Trophoblast cell (in vitro differentiated cells and primary cell): ENCODE measurements around the gene NCAM1.
A peak's percentile ranks its signal among the peaks of the same experiment; 100 is the strongest.

Experiments used
- DNase-seq, 2 donors: peaks; one replicate each; pipeline ENCODE4 v3.0.0-alpha.2; 2016
- H2AFZ ChIP-seq: 2 replicates; pipeline ENCODE4 v1.6.1; 2013; ENCODE audit warnings: low read length, moderate library complexity, mild to moderate bottlenecking; ENCODE audit not compliant: insufficient read depth, poor library complexity
- H2AK5ac ChIP-seq: 2 replicates; pipeline ENCODE4 v1.6.1; 2013; ENCODE audit warnings: mild to moderate bottlenecking, low read length
- H2BK120ac ChIP-seq: 2 replicates; pipeline ENCODE4 v1.6.1; 2013; ENCODE audit warnings: low read length, mild to moderate bottlenecking, moderate library complexity; ENCODE audit not compliant: insufficient read depth, poor library complexity
- H2BK12ac ChIP-seq: 2 replicates; pipeline ENCODE4 v1.6.1; 2013; ENCODE audit warnings: mild to moderate bottlenecking, low read length, moderate library complexity
- H2BK5ac ChIP-seq: 2 replicates; pipeline ENCODE4 v1.6.1; 2013; ENCODE audit warnings: low read length, low read depth, moderate library complexity, mild to moderate bottlenecking; ENCODE audit not compliant: poor library complexity
- H3K14ac ChIP-seq: 2 replicates; pipeline ENCODE4 v1.6.1; 2013; ENCODE audit warnings: mild to moderate bottlenecking, low read length
- H3K18ac ChIP-seq: 2 replicates; pipeline ENCODE4 v1.6.1; 2013; ENCODE audit warnings: mild to moderate bottlenecking, low read length
- H3K23ac ChIP-seq: 2 replicates; pipeline ENCODE4 v1.6.1; 2013; ENCODE audit warnings: low read length
- H3K27ac ChIP-seq: 2 replicates; pipeline ENCODE4 v1.5.1; 2013; ENCODE audit warnings: low read depth, mild to moderate bottlenecking, inconsistent platforms, low read length, moderate library complexity
- H3K27me3 ChIP-seq: 2 replicates; pipeline ENCODE4 v1.6.1; 2013; ENCODE audit warnings: inconsistent platforms, mild to moderate bottlenecking, low read length, moderate library complexity; ENCODE audit not compliant: insufficient read depth
- H3K36me3 ChIP-seq, 2 experiments: 1 replicate in 1 of 2; 2 replicates in 1 of 2; pipeline ENCODE4 v1.6.1; 2013; ENCODE audit warnings: low read length in 2 of 2, mild to moderate bottlenecking in 2 of 2, moderate library complexity in 1 of 2; ENCODE audit not compliant: insufficient read depth in 2 of 2, control insufficient read depth in 1 of 2
- H3K4ac ChIP-seq: 2 replicates; pipeline ENCODE4 v1.6.1; 2013; ENCODE audit warnings: low read depth, mild to moderate bottlenecking, low read length, moderate library complexity
- H3K4me1 ChIP-seq, 2 experiments: 1 replicate in 1 of 2; 2 replicates in 1 of 2; pipeline ENCODE4 v1.6.1; 2013; ENCODE audit warnings: low read length in 2 of 2, mild to moderate bottlenecking in 2 of 2, moderate library complexity in 1 of 2; ENCODE audit not compliant: insufficient read depth in 2 of 2, control insufficient read depth in 1 of 2
- H3K4me2 ChIP-seq: 2 replicates; pipeline ENCODE4 v1.6.1; 2013; ENCODE audit warnings: inconsistent platforms, mild to moderate bottlenecking, low read length, moderate library complexity
- H3K4me3 ChIP-seq: 2 replicates; pipeline ENCODE4 v1.5.1; 2013; ENCODE audit warnings: mild to moderate bottlenecking, low read depth, low read length, inconsistent platforms
- H3K79me1 ChIP-seq: one replicate; pipeline ENCODE4 v1.6.1; 2013; ENCODE audit warnings: low read length
- H3K79me2 ChIP-seq: 2 replicates; pipeline ENCODE4 v1.6.1; 2013; ENCODE audit warnings: low read length, mild to moderate bottlenecking; ENCODE audit not compliant: control insufficient read depth, insufficient read depth, poor library complexity
- H3K9ac ChIP-seq: 2 replicates; pipeline ENCODE4 v1.6.1; 2013; ENCODE audit warnings: mild to moderate bottlenecking, low read length
- H3K9me3 ChIP-seq: 2 replicates; pipeline ENCODE4 v1.6.1; 2013; ENCODE audit warnings: low read depth, mild to moderate bottlenecking, control low read depth, inconsistent platforms, low read length; ENCODE audit not compliant: insufficient read depth
- H4K12ac ChIP-seq: 2 replicates; pipeline ENCODE4 v1.6.1; 2013; ENCODE audit warnings: low read depth, mild to moderate bottlenecking, low read length, moderate library complexity
- H4K8ac ChIP-seq: 2 replicates; pipeline ENCODE4 v1.6.1; 2013; ENCODE audit warnings: low read depth, mild to moderate bottlenecking, low read length, moderate library complexity
- H4K91ac ChIP-seq: one replicate; pipeline ENCODE4 v1.6.1; 2013; ENCODE audit warnings: low read depth, mild to moderate bottlenecking, low read length, moderate library complexity
- WGBS: extraction: QIAGEN DNeasy Blood & Tissue Kit; methylation state at CpG from one replicate; pipeline ENCODE4 v1.1.7; 2013; ENCODE audit warnings: missing lambda C conversion rate; ENCODE audit not compliant: insufficient read length, insufficient coverage; ENCODE audit errors: extremely low coverage; 5-methylcytosine and 5-hydroxymethylcytosine counted together

The NCAM1 gene

DNA sequence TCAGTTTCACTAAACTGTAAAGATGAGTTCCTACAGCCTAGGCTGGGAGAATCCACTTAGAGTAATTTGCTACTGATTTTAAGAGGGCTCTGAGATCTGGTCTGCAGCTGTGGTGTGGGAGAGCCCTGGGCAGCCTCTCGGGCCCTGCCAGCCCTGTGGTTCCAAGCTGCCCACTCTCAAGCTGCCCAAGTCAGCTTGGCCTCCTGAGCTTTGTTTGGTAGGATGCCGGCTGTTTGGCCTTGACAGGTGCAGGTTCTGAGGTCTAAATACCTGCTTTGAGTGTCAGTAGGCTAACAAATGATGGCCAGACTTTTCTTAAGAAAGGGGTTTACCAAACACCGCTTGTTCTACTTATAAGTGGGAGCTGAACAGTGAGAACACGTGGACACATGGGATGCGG is 219.9 kb downstream of the NCAM1 start:
- Histone ChIP-seq H2AK5ac (no peak overlapping the region), H3K27ac (no peak overlapping the region), H2BK12ac (no peak overlapping the region), H3K4me2 (no peak overlapping the region), H3K4me1 (peaks cover 0 to 2% of the 10 kb centered on the region in 2 experiments), H3K79me1 (no peaks in the 10 kb centered on the region), H2BK5ac (no peak overlapping the region), H2AFZ (no peak overlapping the region), H3K27me3 (no peaks in the 10 kb centered on the region), H3K36me3 (no peaks in the 10 kb centered on the region), H3K18ac (no peak overlapping the region), H3K14ac (no peak overlapping the region), H3K4me3 (no peak overlapping the region), H3K23ac (no peak overlapping the region), H3K9ac (no peak overlapping the region), H2BK120ac (no peak overlapping the region), H4K91ac (no peak overlapping the region), H3K4ac (no peak overlapping the region), H3K79me2 (no peaks in the 10 kb centered on the region), H4K8ac (no peak overlapping the region), H4K12ac (no peak overlapping the region), H3K9me3 (no peaks in the 10 kb centered on the region)
- DNase-seq, result no peak
- WGBS, result no CpG with 5 or more reads among the region's 5 CpGs

- H2BK12ac ChIP-seq, result no peak overlapping the region
- WGBS, result no CpG with 5 or more reads among the region's 6 CpGs
- H4K91ac ChIP-seq, result no peak overlapping the region
- H3K27me3 ChIP-seq, result no peaks in the 10 kb centered on the region
- DNase-seq, result no peak
- peaks cover 0 to 2% of the 10 kb centered on the region in 2 experiments for H3K4me1 ChIP-seq
- no peaks in the 10 kb centered on the region for H3K36me3 ChIP-seq
- no peak overlapping the region for H3K4me2 ChIP-seq
- H3K14ac ChIP-seq, result no peak overlapping the region
- H2AFZ ChIP-seq, result no peak overlapping the region
- no peak overlapping the region for H3K18ac ChIP-seq
- H4K8ac ChIP-seq, result no peak overlapping the region
- H3K9ac ChIP-seq, result no peak overlapping the region
- no peak overlapping the region for H3K4me3 ChIP-seq
- no peak overlapping the region for H3K23ac ChIP-seq
- no peak overlapping the region for H3K27ac ChIP-seq
- no peak overlapping the region for H2BK120ac ChIP-seq
- no peak overlapping the region for H2BK5ac ChIP-seq
- H4K12ac ChIP-seq, result no peak overlapping the region
- no peaks in the 10 kb centered on the region for H3K9me3 ChIP-seq
- no peak overlapping the region for H3K4ac ChIP-seq
- H3K79me1 ChIP-seq, result no peaks in the 10 kb centered on the region
- H2AK5ac ChIP-seq, result no peak overlapping the region
- no peaks in the 10 kb centered on the region for H3K79me2 ChIP-seq
Measured at GRCh38 chr11:113182288-113182687, 221.1 kb downstream of the NCAM1 start.

GRCh38 chr11:113184498-113184897 is 223.3 kb downstream of the NCAM1 start:
- Histone ChIP-seq H3K4me2 (no peak overlapping the region), H3K27ac (no peak overlapping the region), H3K27me3 (no peaks in the 10 kb centered on the region), H4K8ac (no peak overlapping the region), H3K9me3 (no peaks in the 10 kb centered on the region), H3K18ac (no peak overlapping the region), H2AFZ (no peak overlapping the region), H3K4ac (no peak overlapping the region), H4K91ac (no peak overlapping the region), H2AK5ac (no peak overlapping the region), H4K12ac (no peak overlapping the region), H3K23ac (no peak overlapping the region), H2BK12ac (no peak overlapping the region), H2BK120ac (no peak overlapping the region), H3K4me1 (peaks cover 0 to 2% of the 10 kb centered on the region in 2 experiments), H3K14ac (no peak overlapping the region), H2BK5ac (no peak overlapping the region), H3K9ac (no peak overlapping the region), H3K79me2 (no peaks in the 10 kb centered on the region), H3K4me3 (no peak overlapping the region), H3K79me1 (no peaks in the 10 kb centered on the region), H3K36me3 (no peaks in the 10 kb centered on the region)
- DNase-seq, result peak; percentile 37 to 49
- no CpG with 5 or more reads among the region's 5 CpGs for WGBS

GRCh38 chr11:113188371-113188834 is 227.2 kb downstream of the NCAM1 start:
- Histone ChIP-seq H2BK120ac (no peak overlapping the region), H2BK12ac (no peak overlapping the region), H3K27me3 (no peaks in the 10 kb centered on the region), H3K4me1 (peaks cover 0 to 7% of the 10 kb centered on the region in 2 experiments), H3K36me3 (no peaks in the 10 kb centered on the region), H4K12ac (no peak overlapping the region), H2AK5ac (no peak overlapping the region), H3K18ac (no peak overlapping the region), H2BK5ac (no peak overlapping the region), H3K14ac (no peak overlapping the region), H4K91ac (no peak overlapping the region), H3K27ac (no peak overlapping the region), H3K4ac (no peak overlapping the region), H3K79me1 (no peaks in the 10 kb centered on the region), H3K23ac (no peak overlapping the region), H3K9me3 (no peaks in the 10 kb centered on the region), H2AFZ (no peak overlapping the region), H3K4me3 (no peak overlapping the region), H3K9ac (no peak overlapping the region), H3K4me2 (no peak overlapping the region), H4K8ac (no peak overlapping the region), H3K79me2 (no peaks in the 10 kb centered on the region)
- DNase-seq, result peak in 1 of 2 donors; percentile 11
